ENCODE results near the gene GGT6.

Gene GGT6

DNA sequence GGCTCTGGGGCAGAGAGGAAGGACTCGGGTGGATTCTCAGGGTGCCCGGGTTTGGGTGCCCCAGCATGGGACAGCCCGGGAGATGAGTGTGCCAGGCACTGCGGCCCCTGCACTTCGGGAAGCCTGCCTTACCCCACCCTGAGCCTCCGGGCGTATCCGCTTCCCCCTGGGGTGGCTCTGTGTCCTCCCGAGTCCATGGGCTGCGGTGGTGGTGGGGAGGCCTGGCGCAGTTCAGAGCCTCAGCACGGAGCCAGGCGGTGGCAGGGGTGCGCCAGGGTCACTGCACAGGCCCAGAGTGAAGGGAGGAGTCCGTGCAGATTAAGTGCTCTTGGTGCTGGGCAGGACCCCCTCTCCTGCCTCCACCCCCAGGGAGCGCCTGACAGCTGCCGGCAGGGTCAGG is 25.9 kb downstream of the GGT6 start:
- Histone ChIP-seq H2AFZ (ENCODE audit: low read depth, low read length) (no peak overlapping the region), H3K36me3 (ENCODE audit: insufficient read depth, low read length) (peaks cover 18% of the 10 kb centered on the region), H3K4me3 (ENCODE audit: low read length) (no peak overlapping the region), H3K27me3 (ENCODE audit: insufficient read depth, low read length) (peaks cover 2% of the 10 kb centered on the region), H3K4me1 (ENCODE audit: insufficient read depth, low read length) (peaks cover 13% of the 10 kb centered on the region), H3K9me3 (ENCODE audit: low read length) (no peaks in the 10 kb centered on the region)

DNA sequence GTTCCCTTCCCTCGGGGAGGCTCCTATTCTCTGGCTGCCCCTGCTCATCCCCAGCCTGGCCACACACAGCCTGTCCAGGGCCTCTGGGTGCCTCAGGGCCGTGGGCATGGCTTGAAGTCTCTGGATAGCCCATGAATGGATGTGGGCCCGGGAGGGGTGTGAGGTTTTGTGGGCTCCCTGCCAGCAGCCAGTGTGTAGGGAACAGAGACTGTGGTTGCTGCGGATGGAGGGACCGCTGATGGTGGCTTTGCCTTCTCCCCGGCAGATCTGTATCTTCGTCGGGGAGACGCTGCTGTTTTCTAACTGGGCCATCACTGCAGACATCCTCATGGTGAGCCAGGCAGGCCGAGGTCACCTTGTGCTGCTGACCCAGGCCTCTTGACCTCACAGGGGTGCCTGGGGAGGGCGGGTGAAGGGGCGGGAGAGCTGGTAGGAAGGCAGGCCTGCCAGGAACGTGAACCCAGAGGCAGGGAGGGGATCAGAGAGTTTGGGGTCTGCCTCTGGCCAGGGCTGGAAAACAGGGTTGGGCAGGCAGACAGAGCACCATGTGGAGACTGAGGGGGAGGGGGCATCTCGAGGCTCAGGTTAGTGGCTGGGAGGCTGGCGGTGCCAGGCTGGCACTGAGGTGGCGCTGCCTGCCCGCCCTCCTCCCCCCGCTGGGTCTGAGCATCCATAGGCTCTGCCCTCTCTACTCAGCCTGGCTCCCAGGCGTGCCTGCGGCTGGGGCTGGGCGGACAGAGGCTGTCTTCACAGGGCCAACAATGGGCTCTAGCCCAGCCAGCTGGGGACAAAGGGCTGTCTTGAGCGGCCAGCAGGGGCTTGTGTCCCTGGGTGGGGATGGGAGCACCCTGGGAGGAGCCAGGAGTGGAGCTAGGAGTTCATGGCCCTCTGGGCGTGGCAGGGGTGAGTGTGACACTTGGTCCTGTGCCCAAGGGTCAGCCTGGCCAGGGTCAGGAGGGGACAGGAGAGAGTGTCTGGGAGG is 26.6 kb downstream of the GGT6 start:
- peaks cover 13% of the 10 kb centered on the region for H3K4me1 ChIP-seq (ENCODE audit: insufficient read depth, low read length)
- H3K36me3 ChIP-seq (ENCODE audit: insufficient read depth, low read length), result peaks cover 11% of the 10 kb centered on the region
- no peak overlapping the region for H3K4me3 ChIP-seq (ENCODE audit: low read length)
- H3K27me3 ChIP-seq (ENCODE audit: insufficient read depth, low read length), result peaks cover 2% of the 10 kb centered on the region
- H3K9me3 ChIP-seq (ENCODE audit: low read length), result no peaks in the 10 kb centered on the region
- H2AFZ ChIP-seq (ENCODE audit: low read depth, low read length), result no peak overlapping the region

DNA sequence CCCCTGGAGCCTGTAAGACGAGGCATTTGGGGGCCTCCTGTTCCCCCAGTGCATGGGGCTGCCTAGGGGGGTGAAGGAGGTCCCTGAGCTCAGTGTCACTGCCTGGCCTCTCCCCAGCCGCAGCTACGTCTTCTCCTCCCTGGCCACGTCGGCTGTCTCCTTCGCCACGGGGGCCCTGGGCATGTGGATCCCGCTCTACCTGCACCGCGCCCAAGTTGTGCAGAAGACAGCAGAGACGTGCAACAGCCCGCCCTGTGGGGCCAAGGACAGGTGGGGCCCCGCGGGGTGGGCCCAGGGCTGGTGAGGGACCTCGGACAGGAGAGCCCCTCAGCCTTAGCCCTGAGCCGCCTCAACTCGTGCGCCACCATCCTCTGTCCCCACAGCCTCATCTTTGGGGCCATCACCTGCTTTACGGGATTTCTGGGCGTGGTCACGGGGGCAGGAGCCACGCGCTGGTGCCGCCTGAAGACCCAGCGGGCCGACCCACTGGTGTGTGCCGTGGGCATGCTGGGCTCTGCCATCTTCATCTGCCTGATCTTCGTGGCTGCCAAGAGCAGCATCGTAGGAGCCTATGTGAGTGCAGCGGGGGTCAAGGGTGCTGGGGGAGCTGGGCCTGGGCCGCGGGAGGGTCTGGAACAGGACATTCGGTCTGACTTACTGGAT is 27.4 kb downstream of the GGT6 start:
- H3K27me3 ChIP-seq (ENCODE audit: insufficient read depth, low read length), result peaks cover 2% of the 10 kb centered on the region
- H3K4me3 ChIP-seq (ENCODE audit: low read length), result no peak overlapping the region
- H2AFZ ChIP-seq (ENCODE audit: low read depth, low read length), result no peak overlapping the region
- H3K36me3 ChIP-seq (ENCODE audit: insufficient read depth, low read length), result peaks cover 5% of the 10 kb centered on the region
- H3K9me3 ChIP-seq (ENCODE audit: low read length), result no peaks in the 10 kb centered on the region
- peaks cover 13% of the 10 kb centered on the region for H3K4me1 ChIP-seq (ENCODE audit: insufficient read depth, low read length)

DNA sequence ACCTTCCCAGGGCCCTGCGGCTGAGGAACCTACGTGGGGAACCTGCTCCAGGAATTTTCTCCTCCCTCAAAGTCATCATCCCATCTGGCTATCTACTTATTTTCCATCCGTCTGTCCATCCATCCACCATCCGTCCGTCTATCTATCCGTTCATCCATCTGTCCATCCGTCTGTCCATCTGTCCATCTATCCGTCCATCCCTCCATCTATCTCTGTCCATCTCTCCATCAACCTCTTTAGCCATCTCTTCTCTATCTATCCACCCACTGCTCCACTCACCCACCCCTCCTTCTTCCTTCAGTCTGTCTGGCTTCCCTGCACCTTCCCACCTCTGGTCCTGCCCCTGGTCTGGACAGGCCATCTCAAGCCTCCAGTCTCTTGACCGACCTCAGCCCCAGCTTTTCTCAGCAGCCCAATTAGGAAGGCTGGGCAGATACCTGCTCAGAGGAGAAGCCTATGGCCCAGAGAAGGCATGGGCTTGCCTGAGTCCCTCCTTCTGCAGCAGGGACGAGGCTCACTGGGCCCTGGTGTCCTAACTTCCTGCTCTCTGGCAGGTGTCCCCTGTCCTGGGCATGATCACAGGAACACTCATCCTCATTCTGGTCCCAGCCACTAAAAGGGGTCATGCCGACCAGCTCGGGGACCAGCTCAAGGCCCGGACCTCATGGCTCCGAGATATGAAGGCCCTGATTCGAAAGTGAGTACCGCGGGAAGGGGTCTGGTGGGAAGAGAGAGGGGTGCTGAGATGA is 28.2 kb downstream of the GGT6 start:
- no peaks in the 10 kb centered on the region for H3K9me3 ChIP-seq (ENCODE audit: low read length)
- H2AFZ ChIP-seq (ENCODE audit: low read depth, low read length), result no peak overlapping the region
- peaks cover 2% of the 10 kb centered on the region for H3K27me3 ChIP-seq (ENCODE audit: insufficient read depth, low read length)
- H3K4me1 ChIP-seq (ENCODE audit: insufficient read depth, low read length), result peaks cover 13% of the 10 kb centered on the region
- H3K36me3 ChIP-seq (ENCODE audit: insufficient read depth, low read length), result no peaks in the 10 kb centered on the region
- no peak overlapping the region for H3K4me3 ChIP-seq (ENCODE audit: low read length)

DNA sequence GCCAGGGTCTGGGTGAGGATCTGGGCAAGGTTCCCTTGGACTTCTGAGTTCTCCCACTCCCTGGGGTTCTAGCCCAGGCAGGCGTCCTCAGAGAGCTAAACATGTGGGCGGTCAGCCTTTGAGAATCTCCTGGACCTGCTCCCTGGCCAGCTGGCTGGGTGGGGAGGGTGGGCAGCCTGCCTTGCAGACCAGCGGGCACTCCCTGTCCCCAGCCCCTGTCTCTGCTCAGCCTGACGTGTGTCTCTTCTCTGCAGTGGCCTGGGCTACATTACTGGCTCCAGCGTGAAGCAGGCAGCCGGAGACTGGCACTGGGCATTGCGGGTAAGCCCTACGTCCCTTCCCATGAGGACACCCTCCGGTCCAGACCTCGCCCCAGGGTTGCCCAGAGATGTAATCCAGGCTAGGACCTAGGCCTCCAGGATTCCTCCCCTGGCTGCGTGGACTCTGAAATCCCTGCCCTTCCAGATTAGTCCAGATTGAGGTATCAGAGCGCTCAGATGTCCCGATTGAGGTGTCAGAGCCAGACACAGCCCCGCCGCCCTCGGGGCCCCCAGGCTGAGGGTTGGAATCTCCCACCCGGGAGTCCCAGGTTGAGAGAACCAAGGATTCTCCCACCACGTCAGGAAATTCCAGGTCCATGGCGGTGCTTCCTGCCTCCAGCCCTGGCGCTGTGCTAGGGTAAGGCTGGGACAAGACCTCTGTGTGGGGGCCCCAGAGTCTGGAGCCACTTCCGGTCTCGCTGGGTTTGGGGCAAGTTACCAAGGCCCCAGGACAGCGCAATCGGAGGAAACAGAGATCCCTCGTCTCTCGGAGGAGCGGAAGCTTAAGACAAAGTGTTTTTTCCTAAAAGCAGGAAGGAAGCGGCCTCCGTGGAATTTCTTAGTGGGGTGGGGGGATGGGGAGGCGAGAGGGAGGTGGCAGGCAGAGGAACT is 29.3 kb downstream of the GGT6 start:
- Histone ChIP-seq H3K4me1 (ENCODE audit: insufficient read depth, low read length) (peaks cover 13% of the 10 kb centered on the region), H3K27me3 (ENCODE audit: insufficient read depth, low read length) (peaks cover 2% of the 10 kb centered on the region), H2AFZ (ENCODE audit: low read depth, low read length) (no peak overlapping the region), H3K4me3 (ENCODE audit: low read length) (no peak overlapping the region), H3K36me3 (ENCODE audit: insufficient read depth, low read length) (no peaks in the 10 kb centered on the region), H3K9me3 (ENCODE audit: low read length) (no peaks in the 10 kb centered on the region)

DNA sequence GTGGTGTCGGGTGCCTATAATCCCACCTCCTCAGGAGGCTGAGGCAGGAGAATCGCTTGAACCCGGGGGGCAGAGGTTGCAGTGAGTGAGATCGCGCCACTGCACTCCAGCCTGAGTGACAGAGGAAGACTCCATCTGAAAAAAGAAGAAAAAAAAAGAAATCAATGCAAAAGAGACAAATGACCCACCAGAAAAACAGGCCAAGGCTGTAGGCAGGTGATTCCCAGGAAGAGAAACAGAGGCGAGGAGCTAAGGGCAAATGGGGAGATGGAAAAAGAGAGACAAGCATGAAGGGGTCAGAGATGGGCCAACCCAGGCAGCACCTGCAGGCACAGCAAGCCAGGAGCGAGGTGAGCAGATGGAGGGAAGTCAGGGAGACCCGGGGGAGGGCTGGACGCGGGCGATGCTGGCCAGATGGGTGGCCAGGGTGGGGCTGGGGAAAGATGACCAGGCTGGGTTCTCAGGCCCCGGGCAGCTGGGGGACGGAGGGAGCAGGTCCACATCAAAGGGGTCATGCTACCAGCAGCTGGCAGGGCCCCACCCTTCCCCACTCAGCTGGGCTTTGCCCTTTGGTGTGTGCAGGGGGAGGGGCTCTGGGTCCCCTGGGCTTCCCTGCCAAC is 30.7 kb downstream of the GGT6 start:
- Histone ChIP-seq H3K4me3 (ENCODE audit: low read length) (no peak overlapping the region), H3K9me3 (ENCODE audit: low read length) (no peaks in the 10 kb centered on the region), H3K4me1 (ENCODE audit: insufficient read depth, low read length) (peaks cover 13% of the 10 kb centered on the region), H3K27me3 (ENCODE audit: insufficient read depth, low read length) (peaks cover 2% of the 10 kb centered on the region), H3K36me3 (ENCODE audit: insufficient read depth, low read length) (no peaks in the 10 kb centered on the region), H2AFZ (ENCODE audit: low read depth, low read length) (no peak overlapping the region)

DNA sequence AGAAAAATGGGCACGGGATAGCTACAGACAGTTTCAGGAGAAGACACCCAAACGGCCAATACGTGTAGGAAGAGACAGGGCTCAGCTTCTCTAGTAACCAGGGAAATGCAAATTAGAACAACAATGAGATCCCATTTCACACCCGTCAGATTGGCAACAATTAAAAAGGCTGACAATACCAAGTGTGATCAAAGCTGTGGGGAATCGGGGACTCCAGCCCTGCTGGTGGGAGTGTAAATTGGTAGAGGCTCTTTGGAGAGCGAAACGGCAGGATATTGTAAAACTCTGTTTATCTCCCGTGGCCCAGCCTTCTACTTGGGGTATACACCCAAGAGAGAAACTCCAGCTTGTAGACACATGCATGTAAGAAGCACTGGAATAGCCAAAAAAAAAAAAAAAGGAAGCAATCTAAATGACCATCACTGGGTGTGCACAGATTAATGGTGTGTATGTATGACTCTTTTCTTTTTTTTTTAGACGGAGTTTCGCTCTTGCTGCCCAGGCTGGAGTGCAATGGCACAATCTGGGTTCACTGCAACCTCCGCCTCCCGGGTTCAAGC is 32.7 kb downstream of the GGT6 start:
- Histone ChIP-seq H3K9me3 (ENCODE audit: low read length) (no peaks in the 10 kb centered on the region), H2AFZ (ENCODE audit: low read depth, low read length) (no peak overlapping the region), H3K4me1 (ENCODE audit: insufficient read depth, low read length) (peaks cover 4% of the 10 kb centered on the region), H3K27me3 (ENCODE audit: insufficient read depth, low read length) (peaks cover 2% of the 10 kb centered on the region), H3K4me3 (ENCODE audit: low read length) (no peak overlapping the region), H3K36me3 (ENCODE audit: insufficient read depth, low read length) (no peaks in the 10 kb centered on the region)

DNA sequence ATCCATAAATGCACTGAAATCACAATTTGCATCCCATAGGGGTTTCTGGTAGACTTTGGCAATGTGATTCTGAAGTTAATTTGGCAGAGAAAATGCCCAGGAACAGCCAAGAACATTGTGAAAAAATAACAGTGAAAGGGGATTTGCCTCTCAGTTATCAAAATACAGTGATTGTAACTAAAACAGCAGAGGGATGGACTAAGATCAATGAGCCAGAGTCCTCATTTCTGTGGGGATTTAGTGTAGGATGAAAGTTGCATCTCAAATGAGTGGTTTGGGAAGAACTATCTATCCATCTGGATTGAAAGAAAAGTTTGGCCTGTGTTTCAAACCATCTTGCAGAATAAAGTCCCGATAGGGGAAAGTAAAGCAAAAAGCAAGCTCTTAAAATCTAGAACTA is 33.2 kb downstream of the GGT6 start:
- Histone ChIP-seq H3K27me3 (ENCODE audit: insufficient read depth, low read length) (peaks cover 2% of the 10 kb centered on the region), H2AFZ (ENCODE audit: low read depth, low read length) (no peak overlapping the region), H3K4me3 (ENCODE audit: low read length) (no peak overlapping the region), H3K36me3 (ENCODE audit: insufficient read depth, low read length) (no peaks in the 10 kb centered on the region), H3K4me1 (ENCODE audit: insufficient read depth, low read length) (peaks cover 9% of the 10 kb centered on the region), H3K9me3 (ENCODE audit: low read length) (no peaks in the 10 kb centered on the region)

DNA sequence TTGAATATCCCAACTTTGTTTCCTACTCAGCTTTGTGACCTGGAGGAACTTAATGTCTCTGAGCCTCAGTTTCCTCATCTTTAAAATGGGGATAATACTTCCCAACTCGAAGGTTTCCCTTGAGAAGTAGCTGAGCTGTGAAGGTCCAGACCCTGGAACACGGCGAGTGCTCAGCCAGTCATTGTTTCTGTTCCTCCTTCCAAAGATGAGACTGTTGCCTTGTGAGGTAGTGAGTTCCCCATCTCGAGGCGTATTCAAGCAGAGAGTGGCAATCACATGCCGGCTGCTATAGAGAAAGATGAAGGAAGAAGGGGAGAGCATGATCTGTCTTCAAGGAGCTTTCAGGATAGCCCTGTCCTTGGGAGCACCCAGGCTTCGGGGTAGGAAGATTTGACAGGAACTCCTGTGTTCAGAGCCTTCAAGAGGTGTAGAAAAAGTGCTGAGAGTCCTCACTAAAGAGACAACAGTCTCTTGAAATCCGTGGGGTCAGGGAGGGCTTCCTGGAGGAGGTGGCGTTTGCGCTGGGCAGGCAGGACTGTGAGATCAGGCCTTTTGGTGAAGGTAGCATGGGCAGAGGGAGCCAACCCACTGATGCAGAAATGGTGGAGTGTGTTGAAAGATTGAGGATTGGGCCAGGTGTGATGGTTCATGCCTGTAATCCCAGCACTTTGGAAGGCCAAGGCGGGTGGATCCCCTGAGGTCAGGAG is 34.5 kb downstream of the GGT6 start:
- Histone ChIP-seq H3K4me3 (ENCODE audit: low read length) (no peak overlapping the region), H3K9me3 (ENCODE audit: low read length) (no peaks in the 10 kb centered on the region), H3K36me3 (ENCODE audit: insufficient read depth, low read length) (no peaks in the 10 kb centered on the region), H3K4me1 (ENCODE audit: insufficient read depth, low read length) (peaks cover 13% of the 10 kb centered on the region), H3K27me3 (ENCODE audit: insufficient read depth, low read length) (no peaks in the 10 kb centered on the region), H2AFZ (ENCODE audit: low read depth, low read length) (no peak overlapping the region)

DNA sequence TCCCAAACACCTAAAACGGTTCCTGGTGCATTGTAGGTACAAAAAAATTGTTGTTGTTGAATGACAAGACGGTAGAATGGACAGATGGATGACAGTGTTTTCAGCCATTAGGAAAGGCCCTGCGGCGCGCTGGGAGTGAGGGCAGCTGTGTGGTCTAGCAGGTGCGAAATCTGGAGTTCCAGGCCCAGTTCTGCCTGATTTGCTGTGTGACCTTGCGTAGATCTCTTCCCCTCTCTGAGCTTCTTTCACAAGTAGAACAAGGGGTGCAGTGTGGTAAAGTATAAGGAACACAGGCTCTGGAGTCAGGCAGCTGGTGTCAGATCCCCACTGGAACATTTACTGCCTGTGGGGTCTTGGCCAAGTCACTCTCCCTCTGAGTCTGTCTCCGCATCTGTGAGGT is 36.4 kb downstream of the GGT6 start:
- Histone ChIP-seq H3K4me1 (ENCODE audit: insufficient read depth, low read length) (peaks cover 30% of the 10 kb centered on the region), H3K36me3 (ENCODE audit: insufficient read depth, low read length) (no peaks in the 10 kb centered on the region), H3K27me3 (ENCODE audit: insufficient read depth, low read length) (no peaks in the 10 kb centered on the region), H2AFZ (ENCODE audit: low read depth, low read length) (no peak overlapping the region), H3K4me3 (ENCODE audit: low read length) (no peak overlapping the region), H3K9me3 (ENCODE audit: low read length) (no peaks in the 10 kb centered on the region)

DNA sequence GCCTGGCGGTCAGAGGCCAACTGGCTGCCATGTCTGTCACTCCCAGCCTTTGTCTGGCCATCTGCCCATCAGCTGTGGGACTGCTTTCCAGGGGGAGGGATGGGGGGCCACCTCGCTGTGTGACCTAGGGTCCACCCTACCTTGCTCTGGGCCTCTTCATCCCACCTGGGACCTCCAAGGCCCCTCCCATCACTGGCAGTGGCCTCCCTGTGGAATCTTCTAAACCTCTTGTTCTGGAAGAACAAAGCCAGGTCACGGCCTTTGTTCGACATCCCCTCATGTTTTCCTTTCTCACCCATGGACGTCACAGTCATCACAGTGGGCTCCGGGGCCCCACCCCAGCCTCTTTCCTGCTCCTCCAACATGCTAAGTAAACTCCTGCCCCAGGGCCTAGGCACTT is 37.7 kb downstream of the GGT6 start:
- H3K9me3 ChIP-seq (ENCODE audit: low read length), result no peaks in the 10 kb centered on the region
- no peaks in the 10 kb centered on the region for H3K36me3 ChIP-seq (ENCODE audit: insufficient read depth, low read length)
- no peak overlapping the region for H3K4me3 ChIP-seq (ENCODE audit: low read length)
- H3K4me1 ChIP-seq (ENCODE audit: insufficient read depth, low read length), result peaks cover 30% of the 10 kb centered on the region
- H2AFZ ChIP-seq (ENCODE audit: low read depth, low read length), result no peak overlapping the region
- H3K27me3 ChIP-seq (ENCODE audit: insufficient read depth, low read length), result no peaks in the 10 kb centered on the region

All from neuron (in vitro differentiated cells).